ENCODE measurements around the gene ZIC5. TPM values are rescaled to one million over a fixed set of nuclear protein-coding genes. Genes with fewer than 3 reads are reported as not detected.

ZIC5 gene
- total RNA-seq, 2 donors from 2014 or later, result not detected

GRCh38 chr13:99958406-99959126 lies 13.0 kb downstream of the ZIC5 start:
- DNase-seq (ENCODE audit: low spot score) (no peak), ATAC-seq (ENCODE audit: insufficient number of reproducible peaks, low FRiP score, low read depth) (no peak)
- no peak overlapping the region for H3K27ac ChIP-seq
- H3K27me3 ChIP-seq (replicated peaks; ENCODE audit: insufficient read depth), result peaks cover 62% of the 10 kb centered on the region
- H3K9me3 ChIP-seq, result no peaks in the 10 kb centered on the region
- H3K4me1 ChIP-seq (ENCODE audit: control insufficient read depth in 1 of 2, low read depth in 2 of 2), result peaks cover 15 to 32% of the 10 kb centered on the region in 2 donors
- no peaks in the 10 kb centered on the region for H3K36me3 ChIP-seq
- H3K4me3 ChIP-seq, result no peak overlapping the region
- TF ChIP-seq CTCF (IDR thresholded peaks at IDR 0.05), result no peak

GRCh38 chr13:99956473-99957349 lies 14.9 kb downstream of the ZIC5 start:
- no peaks in the 10 kb centered on the region for H3K36me3 ChIP-seq
- DNase-seq (ENCODE audit: low spot score), result no peak
- H3K27ac ChIP-seq, result no peak overlapping the region
- no peak for ATAC-seq (ENCODE audit: insufficient number of reproducible peaks, low FRiP score, low read depth)
- peak overlapping the region; percentile 51 for H3K4me3 ChIP-seq
- peaks cover 71% of the 10 kb centered on the region for H3K27me3 ChIP-seq (replicated peaks; ENCODE audit: insufficient read depth)
- peaks cover 15 to 32% of the 10 kb centered on the region in 2 donors for H3K4me1 ChIP-seq (ENCODE audit: control insufficient read depth in 1 of 2, low read depth in 2 of 2)
- TF ChIP-seq CTCF (IDR thresholded peaks at IDR 0.05), result no peak
- H3K9me3 ChIP-seq, result no peaks in the 10 kb centered on the region

GRCh38 chr13:99955747-99956472 lies 15.7 kb downstream of the ZIC5 start:
- DNase-seq (ENCODE audit: low spot score) (no peak), ATAC-seq (ENCODE audit: insufficient number of reproducible peaks, low FRiP score, low read depth) (no peak)
- no peak for TF ChIP-seq CTCF (IDR thresholded peaks at IDR 0.05)
- Histone ChIP-seq H3K27ac (no peak overlapping the region), H3K27me3 (replicated peaks; ENCODE audit: insufficient read depth) (peaks cover 68% of the 10 kb centered on the region), H3K4me1 (ENCODE audit: control insufficient read depth in 1 of 2, low read depth in 2 of 2) (peaks cover 15 to 32% of the 10 kb centered on the region in 2 donors), H3K9me3 (no peaks in the 10 kb centered on the region), H3K36me3 (no peaks in the 10 kb centered on the region), H3K4me3 (peak overlapping the region; percentile 51)

- TF ChIP-seq CTCF (IDR thresholded peaks at IDR 0.05), result no peak
- ATAC-seq (ENCODE audit: insufficient number of reproducible peaks, low FRiP score, low read depth), result no peak
- H3K27ac ChIP-seq, result no peak overlapping the region
- H3K4me1 ChIP-seq (ENCODE audit: control insufficient read depth in 1 of 2, low read depth in 2 of 2), result peaks cover 15 to 32% of the 10 kb centered on the region in 2 donors
- H3K4me3 ChIP-seq, result no peak overlapping the region
- no peak for DNase-seq (ENCODE audit: low spot score)
- no peaks in the 10 kb centered on the region for H3K36me3 ChIP-seq
- H3K27me3 ChIP-seq (replicated peaks; ENCODE audit: insufficient read depth), result peaks cover 66% of the 10 kb centered on the region
- H3K9me3 ChIP-seq, result no peaks in the 10 kb centered on the region
Observed at GRCh38 chr13:99955107-99955746, 16.3 kb downstream of the ZIC5 start.
